ENCODE measurements around the gene MARCKSL1. TPM values are rescaled to one million over a fixed set of nuclear protein-coding genes. Genes with fewer than 3 reads are reported as not detected.

The MARCKSL1 gene
- polyA plus RNA-seq, 1 donor from 2014 or later = 694 TPM

GRCh38 chr1:32305310-32305709 lies 30.7 kb downstream of the MARCKSL1 start:
- Histone ChIP-seq H3K27me3 (ENCODE audit: insufficient read depth, low read depth, low read length) (no peaks in the 10 kb centered on the region), H2AFZ (ENCODE audit: low read depth, low read length) (no peak overlapping the region), H3K27ac (ENCODE audit: low read length) (no peak overlapping the region), H3F3A (ENCODE audit: insufficient read depth, low read length, poor library complexity, severe bottlenecking) (no peaks in the 10 kb centered on the region), H3K9me3 (ENCODE audit: low read length) (no peaks in the 10 kb centered on the region), H3K4me2 (ENCODE audit: low read length) (no peak overlapping the region), H3K4me3 (ENCODE audit: low read length) (no peak overlapping the region), H3K9me2 (ENCODE audit: insufficient read depth, low read length) (no peaks in the 10 kb centered on the region), H3K9ac (ENCODE audit: low read length) (no peak overlapping the region), H4K20me1 (ENCODE audit: insufficient read depth) (no peaks in the 10 kb centered on the region), H3K36me3 (ENCODE audit: insufficient read depth, low read length) (no peaks in the 10 kb centered on the region), H3K79me2 (replicated peaks; ENCODE audit: insufficient read depth, low read length) (peaks cover 2% of the 10 kb centered on the region)
- TF ChIP-seq, protein P1, sequence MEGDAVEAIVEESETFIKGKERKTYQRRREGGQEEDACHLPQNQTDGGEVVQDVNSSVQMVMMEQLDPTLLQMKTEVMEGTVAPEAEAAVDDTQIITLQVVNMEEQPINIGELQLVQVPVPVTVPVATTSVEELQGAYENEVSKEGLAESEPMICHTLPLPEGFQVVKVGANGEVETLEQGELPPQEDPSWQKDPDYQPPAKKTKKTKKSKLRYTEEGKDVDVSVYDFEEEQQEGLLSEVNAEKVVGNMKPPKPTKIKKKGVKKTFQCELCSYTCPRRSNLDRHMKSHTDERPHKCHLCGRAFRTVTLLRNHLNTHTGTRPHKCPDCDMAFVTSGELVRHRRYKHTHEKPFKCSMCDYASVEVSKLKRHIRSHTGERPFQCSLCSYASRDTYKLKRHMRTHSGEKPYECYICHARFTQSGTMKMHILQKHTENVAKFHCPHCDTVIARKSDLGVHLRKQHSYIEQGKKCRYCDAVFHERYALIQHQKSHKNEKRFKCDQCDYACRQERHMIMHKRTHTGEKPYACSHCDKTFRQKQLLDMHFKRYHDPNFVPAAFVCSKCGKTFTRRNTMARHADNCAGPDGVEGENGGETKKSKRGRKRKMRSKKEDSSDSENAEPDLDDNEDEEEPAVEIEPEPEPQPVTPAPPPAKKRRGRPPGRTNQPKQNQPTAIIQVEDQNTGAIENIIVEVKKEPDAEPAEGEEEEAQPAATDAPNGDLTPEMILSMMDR (IDR thresholded peaks at IDR 0.05; ENCODE audit: poor library complexity, severe bottlenecking) = no peak
- TF ChIP-seq, protein P2, sequence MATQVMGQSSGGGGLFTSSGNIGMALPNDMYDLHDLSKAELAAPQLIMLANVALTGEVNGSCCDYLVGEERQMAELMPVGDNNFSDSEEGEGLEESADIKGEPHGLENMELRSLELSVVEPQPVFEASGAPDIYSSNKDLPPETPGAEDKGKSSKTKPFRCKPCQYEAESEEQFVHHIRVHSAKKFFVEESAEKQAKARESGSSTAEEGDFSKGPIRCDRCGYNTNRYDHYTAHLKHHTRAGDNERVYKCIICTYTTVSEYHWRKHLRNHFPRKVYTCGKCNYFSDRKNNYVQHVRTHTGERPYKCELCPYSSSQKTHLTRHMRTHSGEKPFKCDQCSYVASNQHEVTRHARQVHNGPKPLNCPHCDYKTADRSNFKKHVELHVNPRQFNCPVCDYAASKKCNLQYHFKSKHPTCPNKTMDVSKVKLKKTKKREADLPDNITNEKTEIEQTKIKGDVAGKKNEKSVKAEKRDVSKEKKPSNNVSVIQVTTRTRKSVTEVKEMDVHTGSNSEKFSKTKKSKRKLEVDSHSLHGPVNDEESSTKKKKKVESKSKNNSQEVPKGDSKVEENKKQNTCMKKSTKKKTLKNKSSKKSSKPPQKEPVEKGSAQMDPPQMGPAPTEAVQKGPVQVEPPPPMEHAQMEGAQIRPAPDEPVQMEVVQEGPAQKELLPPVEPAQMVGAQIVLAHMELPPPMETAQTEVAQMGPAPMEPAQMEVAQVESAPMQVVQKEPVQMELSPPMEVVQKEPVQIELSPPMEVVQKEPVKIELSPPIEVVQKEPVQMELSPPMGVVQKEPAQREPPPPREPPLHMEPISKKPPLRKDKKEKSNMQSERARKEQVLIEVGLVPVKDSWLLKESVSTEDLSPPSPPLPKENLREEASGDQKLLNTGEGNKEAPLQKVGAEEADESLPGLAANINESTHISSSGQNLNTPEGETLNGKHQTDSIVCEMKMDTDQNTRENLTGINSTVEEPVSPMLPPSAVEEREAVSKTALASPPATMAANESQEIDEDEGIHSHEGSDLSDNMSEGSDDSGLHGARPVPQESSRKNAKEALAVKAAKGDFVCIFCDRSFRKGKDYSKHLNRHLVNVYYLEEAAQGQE (IDR thresholded peaks at IDR 0.05; ENCODE audit: borderline replicate concordance) = no peak
- no peak for TF ChIP-seq MXI1 (conservative IDR thresholded peaks at IDR 0.05; ENCODE audit: poor library complexity, severe bottlenecking)

- Histone ChIP-seq H3K4me2 (ENCODE audit: low read length) (no peak overlapping the region), H3K9ac (ENCODE audit: low read length) (no peak overlapping the region), H2AFZ (ENCODE audit: low read depth, low read length) (no peak overlapping the region), H3K27ac (ENCODE audit: low read length) (no peak overlapping the region), H3F3A (ENCODE audit: insufficient read depth, low read length, poor library complexity, severe bottlenecking) (no peaks in the 10 kb centered on the region), H3K9me2 (ENCODE audit: insufficient read depth, low read length) (no peaks in the 10 kb centered on the region), H3K79me2 (replicated peaks; ENCODE audit: insufficient read depth, low read length) (peaks cover 5% of the 10 kb centered on the region), H3K36me3 (ENCODE audit: insufficient read depth, low read length) (no peaks in the 10 kb centered on the region), H3K27me3 (ENCODE audit: insufficient read depth, low read depth, low read length) (no peaks in the 10 kb centered on the region), H4K20me1 (ENCODE audit: insufficient read depth) (no peaks in the 10 kb centered on the region), H3K9me3 (ENCODE audit: low read length) (no peaks in the 10 kb centered on the region), H3K4me3 (ENCODE audit: low read length) (no peak overlapping the region)
- TF ChIP-seq, protein P1 (IDR thresholded peaks at IDR 0.05; ENCODE audit: poor library complexity, severe bottlenecking) = no peak
- TF ChIP-seq SMC3 (conservative IDR thresholded peaks at IDR 0.05; ENCODE audit: poor library complexity) = no peak
- TF ChIP-seq RAD21 (conservative IDR thresholded peaks at IDR 0.05) = no peak
- TF ChIP-seq, protein P2 (IDR thresholded peaks at IDR 0.05; ENCODE audit: borderline replicate concordance) = no peak
- no peak for TF ChIP-seq TAF1 (IDR thresholded peaks at IDR 0.05; ENCODE audit: low read depth)
- TF ChIP-seq EP300 (conservative IDR thresholded peaks at IDR 0.05; ENCODE audit: poor library complexity, severe bottlenecking) = no peak
- TF ChIP-seq POLR2AphosphoS5 (IDR thresholded peaks at IDR 0.05) = no peak
- TF ChIP-seq EZH2 (IDR thresholded peaks at IDR 0.05; ENCODE audit: borderline replicate concordance, insufficient read depth, low read length, poor library complexity, severe bottlenecking) = no peak
- TF ChIP-seq MXI1 (conservative IDR thresholded peaks at IDR 0.05; ENCODE audit: poor library complexity, severe bottlenecking) = no peak
These were observed 31.9 kb downstream of the MARCKSL1 start for GRCh38 chr1:32303997-32304622.
